Natural killer cell (primary cell): ENCODE results near the gene WDR89. TPM values are rescaled to one million over a fixed set of nuclear protein-coding genes. Genes with fewer than 3 reads are reported as not detected.

Experiments
- ATAC-seq, 3 donors: fragments of 150-1000 bp in 2 of 3; fragments of 200-7000 bp in 1 of 3; cut with Tn5 transposase; 1 replicate in 1 of 3; 2 replicates in 2 of 3; pipeline ENCODE4 v1.10.0; 2021; ENCODE audit warnings: mild to moderate bottlenecking in 2 of 3, moderate library complexity in 2 of 3
- DNase-seq, 2 donors: peaks; one replicate each; pipeline versions ENCODE4 v3.0.0 to v3.0.0-alpha.2; 2013 to 2021; ENCODE audit warnings: mixed read lengths in 1 of 2
- H3K27ac ChIP-seq: one replicate; pipeline ENCODE4 v1.5.1; 2013; ENCODE audit warnings: mild to moderate bottlenecking, low read length
- H3K27me3 ChIP-seq: one replicate; pipeline ENCODE4 v1.6.1; 2013; ENCODE audit warnings: low read length; ENCODE audit not compliant: control insufficient read depth, insufficient read depth
- H3K36me3 ChIP-seq: one replicate; pipeline ENCODE4 v1.6.1; 2013; ENCODE audit warnings: low read length; ENCODE audit not compliant: control insufficient read depth, insufficient read depth
- H3K4me1 ChIP-seq: one replicate; pipeline ENCODE4 v1.6.1; 2013; ENCODE audit warnings: low read length; ENCODE audit not compliant: control insufficient read depth, insufficient read depth
- H3K4me3 ChIP-seq: one replicate; pipeline ENCODE4 v1.5.1; 2013; ENCODE audit warnings: low read length
- H3K9me3 ChIP-seq: one replicate; pipeline ENCODE4 v1.6.1; 2013; ENCODE audit warnings: low read length; ENCODE audit not compliant: control insufficient read depth, insufficient read depth
- H3K27ac Mint-ChIP-seq, 2 donors: one replicate each; pipeline ENCODE4 v1.8.0; 2022; ENCODE audit warnings: mild to moderate bottlenecking in 2 of 2, mixed read lengths in 2 of 2, moderate library complexity in 1 of 2
- H3K27me3 Mint-ChIP-seq, 2 donors: one replicate each; pipeline ENCODE4 v1.8.0; 2022; ENCODE audit warnings: low read depth in 2 of 2, mixed read lengths in 2 of 2
- H3K36me3 Mint-ChIP-seq: one replicate; pipeline ENCODE4 v1.8.0; 2022; ENCODE audit warnings: mixed read lengths
- H3K4me1 Mint-ChIP-seq, 2 donors: one replicate each; pipeline ENCODE4 v1.8.0; 2022; ENCODE audit warnings: mixed read lengths in 2 of 2
- H3K4me3 Mint-ChIP-seq: one replicate; pipeline ENCODE4 v1.8.0; 2022; ENCODE audit warnings: mild to moderate bottlenecking, moderate library complexity, mixed read lengths
- H3K9me3 Mint-ChIP-seq, 2 donors: one replicate each; pipeline ENCODE4 v1.8.0; 2022; ENCODE audit warnings: mixed read lengths in 2 of 2
- WGBS: methylation state at CpG from one replicate; pipeline ENCODE4 v1.1.7; 2013; ENCODE audit warnings: missing lambda C conversion rate; ENCODE audit not compliant: insufficient coverage; 5-methylcytosine and 5-hydroxymethylcytosine counted together
- intact Hi-C: fragments of 100-400 bp; cut with micrococcal nuclease; formaldehyde crosslinking; loops from one replicate; pipeline ENCODE4 v1.14.2; 2022
- total RNA-seq, 4 donors: library from RNA; stranded (reverse); fragments of 120-200 nt in 1 of 4; gene quantifications; one replicate each; pipeline versions ENCODE4 v1.2.3 to v1.2.4, GENCODE V29; 2013 to 2022
- TF ChIP-seq, protein P1 (sequence below): fragments of 200-600 bp; IDR thresholded peaks from one replicate; pipeline ENCODE4 v1.8.0; 2022; ENCODE audit warnings: antibody characterized with exemption

Gene WDR89
- total RNA-seq, 3 donors from 2014 or later (not counting 1 experiment from before 2014, with no cell fraction given): 9.6 to 13.4 (median 10.7) TPM

DNA sequence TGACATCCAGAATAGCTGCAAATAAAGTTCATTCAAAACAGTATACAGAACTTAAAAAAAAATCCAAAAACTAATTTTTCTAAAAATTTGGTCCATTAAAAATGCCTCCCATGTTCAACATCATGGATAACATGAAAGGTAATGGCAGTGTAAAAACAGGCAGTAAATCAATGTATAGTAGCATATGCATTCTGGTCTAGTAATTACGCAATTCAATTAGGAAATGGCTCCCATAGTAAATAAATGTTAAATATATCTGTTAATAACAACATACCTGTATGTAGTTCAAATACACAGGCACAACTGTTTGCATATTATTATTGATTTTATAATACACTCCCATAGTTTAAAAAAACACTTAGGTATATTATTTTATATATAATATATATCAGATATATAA lies 43.7 kb upstream of the WDR89 start:
- no peak overlapping the region for H3K27ac ChIP-seq
- H3K27me3 ChIP-seq: no peaks in the 10 kb centered on the region
- Mint-ChIP-seq H3K4me3 (no peak overlapping the region), H3K9me3 (no peaks in the 10 kb centered on the region), H3K4me1 (peaks cover 0 to 5% of the 10 kb centered on the region in 2 donors), H3K27me3 (no peaks in the 10 kb centered on the region), H3K27ac (no peak overlapping the region), H3K36me3 (no peaks in the 10 kb centered on the region)
- DNase-seq (no peak), ATAC-seq (no peak)
- no peak overlapping the region for H3K4me3 ChIP-seq
- peaks cover 8% of the 10 kb centered on the region for H3K36me3 ChIP-seq
- WGBS: no CpG with 5 or more reads among the region's 1 CpG
- TF ChIP-seq, protein P1, sequence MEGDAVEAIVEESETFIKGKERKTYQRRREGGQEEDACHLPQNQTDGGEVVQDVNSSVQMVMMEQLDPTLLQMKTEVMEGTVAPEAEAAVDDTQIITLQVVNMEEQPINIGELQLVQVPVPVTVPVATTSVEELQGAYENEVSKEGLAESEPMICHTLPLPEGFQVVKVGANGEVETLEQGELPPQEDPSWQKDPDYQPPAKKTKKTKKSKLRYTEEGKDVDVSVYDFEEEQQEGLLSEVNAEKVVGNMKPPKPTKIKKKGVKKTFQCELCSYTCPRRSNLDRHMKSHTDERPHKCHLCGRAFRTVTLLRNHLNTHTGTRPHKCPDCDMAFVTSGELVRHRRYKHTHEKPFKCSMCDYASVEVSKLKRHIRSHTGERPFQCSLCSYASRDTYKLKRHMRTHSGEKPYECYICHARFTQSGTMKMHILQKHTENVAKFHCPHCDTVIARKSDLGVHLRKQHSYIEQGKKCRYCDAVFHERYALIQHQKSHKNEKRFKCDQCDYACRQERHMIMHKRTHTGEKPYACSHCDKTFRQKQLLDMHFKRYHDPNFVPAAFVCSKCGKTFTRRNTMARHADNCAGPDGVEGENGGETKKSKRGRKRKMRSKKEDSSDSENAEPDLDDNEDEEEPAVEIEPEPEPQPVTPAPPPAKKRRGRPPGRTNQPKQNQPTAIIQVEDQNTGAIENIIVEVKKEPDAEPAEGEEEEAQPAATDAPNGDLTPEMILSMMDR: no peak
- H3K9me3 ChIP-seq: no peaks in the 10 kb centered on the region
- intact Hi-C loops: no loop called here
- no peaks in the 10 kb centered on the region for H3K4me1 ChIP-seq

GRCh38 chr14:63682727-63683593 lies 41.3 kb upstream of the WDR89 start:
- H3K9me3 Mint-ChIP-seq: no peaks in the 10 kb centered on the region
- TF ChIP-seq, protein P1: no peak
- H3K36me3 ChIP-seq: peaks cover 8% of the 10 kb centered on the region
- no peak overlapping the region for H3K27ac ChIP-seq
- no peak overlapping the region for H3K4me3 Mint-ChIP-seq
- H3K4me3 ChIP-seq: no peak overlapping the region
- 89% methylated on average over 7 of the region's 9 CpGs for WGBS
- H3K4me1 ChIP-seq: no peaks in the 10 kb centered on the region
- ATAC-seq (no peak), DNase-seq (no peak)
- no peaks in the 10 kb centered on the region for H3K27me3 Mint-ChIP-seq
- no peaks in the 10 kb centered on the region for H3K9me3 ChIP-seq
- no peaks in the 10 kb centered on the region for H3K27me3 ChIP-seq
- peaks cover 0 to 5% of the 10 kb centered on the region in 2 donors for H3K4me1 Mint-ChIP-seq
- no peaks in the 10 kb centered on the region for H3K36me3 Mint-ChIP-seq
- no peak overlapping the region for H3K27ac Mint-ChIP-seq
- intact Hi-C loops: loop anchor here (5.0 kb wide), 1 partner anchor 44 kb away; the partner anchor contains the start of gene SGPP1

GRCh38 chr14:63678536-63678935 lies 36.9 kb upstream of the WDR89 start:
- WGBS: 100% methylated on average over 1 of the region's 1 CpG
- Histone ChIP-seq H3K4me1 (no peaks in the 10 kb centered on the region), H3K9me3 (no peaks in the 10 kb centered on the region), H3K27me3 (no peaks in the 10 kb centered on the region), H3K36me3 (peaks cover 3% of the 10 kb centered on the region), H3K27ac (no peak overlapping the region), H3K4me3 (no peak overlapping the region)
- H3K4me3 Mint-ChIP-seq: no peak overlapping the region
- no peaks in the 10 kb centered on the region for H3K36me3 Mint-ChIP-seq
- no peaks in the 10 kb centered on the region for H3K4me1 Mint-ChIP-seq
- H3K9me3 Mint-ChIP-seq: no peaks in the 10 kb centered on the region
- ATAC-seq (no peak), DNase-seq (no peak)
- H3K27me3 Mint-ChIP-seq: no peaks in the 10 kb centered on the region
- H3K27ac Mint-ChIP-seq: no peak overlapping the region
- TF ChIP-seq, protein P1: no peak
- intact Hi-C loops: no loop called here
